NCI-H128 (cell line): ENCODE results near the gene C14orf93.

ENCODE experiments used
- DNase-seq: peaks from one replicate; lab custom pipeline; 2025; ENCODE audit not compliant: unreplicated experiment; lab: John Stamatoyannopoulos, UW

The C14orf93 gene

GRCh38 chr14:22995889-22996625, 13.9 kb downstream of the C14orf93 start:
- DNase-seq = no peak

- no peak for DNase-seq
Measured at GRCh38 chr14:22994762-22995275, 15.1 kb downstream of the C14orf93 start.

GRCh38 chr14:22993517-22993916, 16.4 kb downstream of the C14orf93 start:
- no peak for DNase-seq

- DNase-seq = no peak
Measured at GRCh38 chr14:22991852-22992251, 18.1 kb downstream of the C14orf93 start.

GRCh38 chr14:22987291-22987690, 22.7 kb downstream of the C14orf93 start:
- no peak for DNase-seq

- DNase-seq = peak; percentile 84
Measured at GRCh38 chr14:22986508-22987054, 23.4 kb downstream of the C14orf93 start.

- DNase-seq = no peak
Measured at GRCh38 chr14:22985894-22986507, 23.9 kb downstream of the C14orf93 start.

- no peak for DNase-seq
Measured at GRCh38 chr14:22984959-22985658, 24.8 kb downstream of the C14orf93 start.

- DNase-seq = peak; percentile 23
Measured at GRCh38 chr14:22982477-22983245, 27.3 kb downstream of the C14orf93 start, which contains the start of gene AJUBA. AJUBA (minus strand) TSS chr14:22982551; CDS start chr14:22982266, 285 bp downstream.

- DNase-seq = no peak
Measured at GRCh38 chr14:22981876-22982476, 28.0 kb downstream of the C14orf93 start.

GRCh38 chr14:22981090-22981875, 28.7 kb downstream of the C14orf93 start:
- no peak for DNase-seq

- DNase-seq = no peak
Measured at GRCh38 chr14:22980672-22981089, 29.3 kb downstream of the C14orf93 start.

GRCh38 chr14:22979748-22980392, 30.1 kb downstream of the C14orf93 start:
- no peak for DNase-seq

- no peak for DNase-seq
Measured at GRCh38 chr14:22978981-22979671, 30.8 kb downstream of the C14orf93 start.

- no peak for DNase-seq
Measured at GRCh38 chr14:22978487-22978837, 31.5 kb downstream of the C14orf93 start.

- no peak for DNase-seq
Measured at GRCh38 chr14:22977684-22978486, 32.1 kb downstream of the C14orf93 start.

GRCh38 chr14:22977434-22977683, 32.6 kb downstream of the C14orf93 start:
- no peak for DNase-seq
